Ovary (tissue), 9 donors: ENCODE data around the gene GDF2. TPM values are rescaled to one million over a fixed set of nuclear protein-coding genes. Genes with fewer than 3 reads are reported as not detected.

Experiments used
- DNase-seq, 5 donors: peaks; one replicate each; pipeline ENCODE4 v3.0.0-alpha.2; 2019 to 2020
- H3K27ac ChIP-seq, 2 donors: fragments of 200-600 bp; one replicate each; pipeline versions ENCODE4 v1.5.1 to v1.8.0; 2019 to 2022
- H3K27me3 ChIP-seq: fragments of 200-600 bp; one replicate; pipeline ENCODE4 v1.8.0; 2022
- H3K36me3 ChIP-seq: fragments of 200-600 bp; sonication (generic); one replicate; pipeline ENCODE4 v1.5.1; 2019
- H3K4me1 ChIP-seq: one replicate; pipeline ENCODE4 v1.8.1; 2013; ENCODE audit warnings: mild to moderate bottlenecking, moderate library complexity; ENCODE audit not compliant: insufficient read depth
- H3K4me3 ChIP-seq: fragments of 200-600 bp; sonication (generic); one replicate; pipeline ENCODE4 v1.5.1; 2017
- H3K9me3 ChIP-seq, 2 donors: fragments of 200-600 bp in 1 of 2; sonication (generic) in 1 of 2; one replicate each; pipeline versions ENCODE4 v1.5.1 to v1.8.1; 2013 to 2019; ENCODE audit warnings: mild to moderate bottlenecking in 1 of 2, moderate library complexity in 1 of 2
- EP300 ChIP-seq: sonication (generic); formaldehyde crosslinking; IDR thresholded peaks from one replicate; pipeline ENCODE4 v1.6.1; 2017; ENCODE audit warnings: antibody characterized with exemption
- POLR2A ChIP-seq: fragments of 450-650 bp; IDR thresholded peaks from one replicate; pipeline ENCODE4 v1.6.1; 2017; ENCODE audit warnings: antibody characterized with exemption, mild to moderate bottlenecking, moderate library complexity
- WGBS, 3 donors: extraction: QIAGEN DNeasy Blood & Tissue Kit in 1 of 3; methylation state at CpG; one replicate each; pipeline versions ENCODE4 v1.1.5 to v1.1.7; 2013 to 2017; 5-methylcytosine and 5-hydroxymethylcytosine counted together
- intact Hi-C, 4 donors: fragments of 100-400 bp; cut with DNase I; formaldehyde crosslinking; loops; one replicate each; pipeline versions ENCODE4 v1.11.0 to v1.15.1; 2022 to 2023
- polyA plus RNA-seq, 2 donors: library from polyadenylated mRNA; stranded (reverse); fragments of 200-250 nt in 1 of 2; fragments of 350-450 nt in 1 of 2; fragmentation: Illumina TruSeq in 1 of 2; extraction: RNeasy Lipid Tissue Mini Kit (QIAGEN cat#74804) in 1 of 2; gene quantifications; one replicate each; pipeline ENCODE4 v1.2.3, GENCODE V29; 2013 to 2014
- total RNA-seq, 7 donors: library from RNA; depleted of rRNA in 2 of 7; stranded (reverse); fragments of >200 nt in 2 of 7; fragmentation: NEBNext Ultra II Directional in 3 of 7; extraction: Animal tissue kit (Norgen Biotek cat#: 25700) in 3 of 7; gene quantifications; one replicate each; pipeline versions ENCODE4 v1.1.0 to v1.2.4, GENCODE V29; 2016 to 2023
- TF ChIP-seq, protein P1 (sequence below), 3 donors: fragments of 450-650 bp in 2 of 3; fragments of 200-600 bp in 1 of 3; IDR thresholded peaks; one replicate each; pipeline versions ENCODE4 v1.5.1 to v1.8.0; 2016 to 2022; ENCODE audit warnings: antibody characterized with exemption in 3 of 3, mild to moderate bottlenecking in 1 of 3
- donor health status: DM: no; HTN: no; CAD: no; lungs with moderate emphysema.
- donor health status: DM: no; HTN: no; CAD: no.
- donor health status: Bipolar disorder and iron deficiency.
- donor health status: DM: yes; HTN: yes; CAD: no.
- donor health status: DM: no; HTN: no; CAD: no.
- donor health status: DM: yes; HTN: yes; CAD: no.

The GDF2 gene
- total and polyA plus RNA-seq, 9 donors = not detected

GRCh38 chr10:47331954-47332353 is 9.7 kb downstream of the GDF2 start:
- intact Hi-C loops = no loop called here
- Histone ChIP-seq H3K27ac (no peak overlapping the region), H3K4me3 (no peak overlapping the region), H3K9me3 (no peaks in the 10 kb centered on the region), H3K27me3 (no peaks in the 10 kb centered on the region), H3K4me1 (no peaks in the 10 kb centered on the region), H3K36me3 (no peaks in the 10 kb centered on the region)
- 46 to 63% (median 48%) methylated on average over 7 of the region's 7 CpGs for WGBS, 3 donors
- DNase-seq = no peak
- TF ChIP-seq, protein P1, sequence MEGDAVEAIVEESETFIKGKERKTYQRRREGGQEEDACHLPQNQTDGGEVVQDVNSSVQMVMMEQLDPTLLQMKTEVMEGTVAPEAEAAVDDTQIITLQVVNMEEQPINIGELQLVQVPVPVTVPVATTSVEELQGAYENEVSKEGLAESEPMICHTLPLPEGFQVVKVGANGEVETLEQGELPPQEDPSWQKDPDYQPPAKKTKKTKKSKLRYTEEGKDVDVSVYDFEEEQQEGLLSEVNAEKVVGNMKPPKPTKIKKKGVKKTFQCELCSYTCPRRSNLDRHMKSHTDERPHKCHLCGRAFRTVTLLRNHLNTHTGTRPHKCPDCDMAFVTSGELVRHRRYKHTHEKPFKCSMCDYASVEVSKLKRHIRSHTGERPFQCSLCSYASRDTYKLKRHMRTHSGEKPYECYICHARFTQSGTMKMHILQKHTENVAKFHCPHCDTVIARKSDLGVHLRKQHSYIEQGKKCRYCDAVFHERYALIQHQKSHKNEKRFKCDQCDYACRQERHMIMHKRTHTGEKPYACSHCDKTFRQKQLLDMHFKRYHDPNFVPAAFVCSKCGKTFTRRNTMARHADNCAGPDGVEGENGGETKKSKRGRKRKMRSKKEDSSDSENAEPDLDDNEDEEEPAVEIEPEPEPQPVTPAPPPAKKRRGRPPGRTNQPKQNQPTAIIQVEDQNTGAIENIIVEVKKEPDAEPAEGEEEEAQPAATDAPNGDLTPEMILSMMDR (IDR thresholded peaks at IDR 0.05) = no peak
- no peak for TF ChIP-seq POLR2A
- no peak for TF ChIP-seq EP300

DNA sequence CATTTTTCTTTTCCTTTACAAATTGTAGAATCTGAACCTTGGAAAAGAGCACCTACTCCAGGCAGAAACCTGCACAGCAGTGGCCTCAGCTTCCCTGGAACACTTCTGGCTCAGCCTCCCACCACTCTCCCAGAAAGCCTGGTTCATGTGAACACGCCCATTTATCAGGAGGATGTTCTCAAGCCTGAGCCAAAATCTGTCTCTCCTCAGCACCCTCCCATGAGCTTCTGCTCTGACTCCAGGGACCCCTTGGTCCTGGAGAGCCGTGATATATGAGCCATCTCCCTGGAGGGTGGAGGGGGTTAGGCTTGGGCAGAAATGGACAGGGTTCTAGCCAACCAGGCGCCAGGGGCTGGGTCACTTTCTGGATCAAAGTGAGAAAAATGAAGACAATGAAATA is 10.1 kb downstream of the GDF2 start:
- H3K9me3 ChIP-seq = no peaks in the 10 kb centered on the region
- H3K27me3 ChIP-seq = no peaks in the 10 kb centered on the region
- 54 to 64% (median 54%) methylated on average over 3 of the region's 3 CpGs for WGBS, 3 donors
- no peak overlapping the region for H3K4me3 ChIP-seq
- H3K4me1 ChIP-seq = no peaks in the 10 kb centered on the region
- H3K36me3 ChIP-seq = no peaks in the 10 kb centered on the region
- no peak overlapping the region for H3K27ac ChIP-seq
- TF ChIP-seq POLR2A (no peak), EP300 (no peak)
- TF ChIP-seq, protein P1 (IDR thresholded peaks at IDR 0.05) = no peak
- DNase-seq = no peak
- intact Hi-C loops = no loop called here

GRCh38 chr10:47332946-47333345 is 10.7 kb downstream of the GDF2 start:
- Histone ChIP-seq H3K27me3 (no peaks in the 10 kb centered on the region), H3K9me3 (no peaks in the 10 kb centered on the region), H3K27ac (no peak overlapping the region), H3K4me3 (no peak overlapping the region), H3K36me3 (no peaks in the 10 kb centered on the region), H3K4me1 (no peaks in the 10 kb centered on the region)
- TF ChIP-seq, protein P1 (IDR thresholded peaks at IDR 0.05) = no peak
- TF ChIP-seq EP300 = no peak
- TF ChIP-seq POLR2A = no peak
- 66 to 83% (median 74%) methylated on average over 3 of the region's 3 CpGs for WGBS, 3 donors
- intact Hi-C loops = no loop called here
- DNase-seq = no peak

DNA sequence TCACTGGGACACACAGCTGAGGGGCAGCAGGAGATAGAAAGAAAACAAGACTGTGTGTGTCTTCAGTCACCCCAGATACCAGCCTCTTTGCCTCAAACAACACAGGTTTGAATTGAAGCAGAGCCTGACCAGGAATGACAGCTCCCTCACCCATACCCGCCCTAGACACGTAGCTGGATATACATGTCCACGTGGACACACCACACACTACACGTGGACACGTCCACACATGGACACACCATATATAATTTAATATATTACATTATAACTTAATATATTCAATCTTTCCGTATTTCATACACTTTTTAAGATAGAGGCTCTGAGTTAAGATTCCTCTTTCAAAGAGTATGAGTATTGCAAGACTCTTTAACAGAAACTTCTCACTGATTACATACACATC is 11.3 kb downstream of the GDF2 start:
- intact Hi-C loops = no loop called here
- WGBS, 3 donors = 81 to 88% (median 87%) methylated on average over 6 of the region's 6 CpGs
- no peak for DNase-seq
- TF ChIP-seq, protein P1 (IDR thresholded peaks at IDR 0.05) = no peak
- no peak for TF ChIP-seq POLR2A
- no peak for TF ChIP-seq EP300
- H3K27ac ChIP-seq = no peak overlapping the region
- H3K4me1 ChIP-seq = no peaks in the 10 kb centered on the region
- H3K9me3 ChIP-seq = no peaks in the 10 kb centered on the region
- no peaks in the 10 kb centered on the region for H3K27me3 ChIP-seq
- H3K4me3 ChIP-seq = no peak overlapping the region
- H3K36me3 ChIP-seq = no peaks in the 10 kb centered on the region
